Measurements from ENCODE around the gene CFAP221.

DNA sequence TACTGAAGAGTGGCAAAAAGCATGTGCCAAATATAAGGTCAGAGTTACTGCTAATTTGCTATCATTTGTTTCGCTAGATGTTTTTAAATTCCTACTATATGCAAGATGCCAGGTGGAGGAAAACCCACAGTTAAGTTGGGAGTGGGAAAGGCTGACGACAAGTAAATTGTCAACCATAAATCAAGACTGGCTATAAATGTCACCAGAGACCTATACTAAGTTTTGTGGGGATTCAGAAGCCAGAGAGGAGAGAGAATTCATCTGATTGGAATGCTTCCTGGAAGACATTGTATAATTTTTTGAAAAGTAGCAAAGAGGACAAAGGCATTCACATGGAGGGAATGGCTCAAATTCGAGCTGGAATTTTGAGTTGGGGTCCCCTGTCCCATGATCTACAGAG lies 64.3 kb downstream of the CFAP221 start:
- TF ChIP-seq, protein P1, sequence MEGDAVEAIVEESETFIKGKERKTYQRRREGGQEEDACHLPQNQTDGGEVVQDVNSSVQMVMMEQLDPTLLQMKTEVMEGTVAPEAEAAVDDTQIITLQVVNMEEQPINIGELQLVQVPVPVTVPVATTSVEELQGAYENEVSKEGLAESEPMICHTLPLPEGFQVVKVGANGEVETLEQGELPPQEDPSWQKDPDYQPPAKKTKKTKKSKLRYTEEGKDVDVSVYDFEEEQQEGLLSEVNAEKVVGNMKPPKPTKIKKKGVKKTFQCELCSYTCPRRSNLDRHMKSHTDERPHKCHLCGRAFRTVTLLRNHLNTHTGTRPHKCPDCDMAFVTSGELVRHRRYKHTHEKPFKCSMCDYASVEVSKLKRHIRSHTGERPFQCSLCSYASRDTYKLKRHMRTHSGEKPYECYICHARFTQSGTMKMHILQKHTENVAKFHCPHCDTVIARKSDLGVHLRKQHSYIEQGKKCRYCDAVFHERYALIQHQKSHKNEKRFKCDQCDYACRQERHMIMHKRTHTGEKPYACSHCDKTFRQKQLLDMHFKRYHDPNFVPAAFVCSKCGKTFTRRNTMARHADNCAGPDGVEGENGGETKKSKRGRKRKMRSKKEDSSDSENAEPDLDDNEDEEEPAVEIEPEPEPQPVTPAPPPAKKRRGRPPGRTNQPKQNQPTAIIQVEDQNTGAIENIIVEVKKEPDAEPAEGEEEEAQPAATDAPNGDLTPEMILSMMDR (IDR thresholded peaks at IDR 0.05; ENCODE audit: extremely low read depth in 1 of 2, insufficient read depth in 1 of 2, low read depth in 1 of 2, low read length in 2 of 2), result no peak
- TF ChIP-seq EZH2 (IDR thresholded peaks at IDR 0.05; ENCODE audit: borderline replicate concordance, low read depth, low read length, severe bottlenecking), result no peak
- TF ChIP-seq JUN (IDR thresholded peaks at IDR 0.05; ENCODE audit: borderline replicate concordance, insufficient read depth, insufficient read length, low read depth), result no peak
- no peak for TF ChIP-seq POLR2AphosphoS5 (IDR thresholded peaks at IDR 0.05; ENCODE audit: insufficient read depth, low read depth, low read length)
- no peak for TF ChIP-seq FOS (IDR thresholded peaks at IDR 0.05; ENCODE audit: borderline replicate concordance, insufficient read depth, low read length)
- TF ChIP-seq POLR2A (IDR thresholded peaks at IDR 0.05; ENCODE audit: low read depth, low read length), result no peak
- no peak for TF ChIP-seq MYC (IDR thresholded peaks at IDR 0.05; ENCODE audit: low read depth, low read length)
- TF ChIP-seq, protein P2, sequence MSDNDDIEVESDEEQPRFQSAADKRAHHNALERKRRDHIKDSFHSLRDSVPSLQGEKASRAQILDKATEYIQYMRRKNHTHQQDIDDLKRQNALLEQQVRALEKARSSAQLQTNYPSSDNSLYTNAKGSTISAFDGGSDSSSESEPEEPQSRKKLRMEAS (IDR thresholded peaks at IDR 0.05; ENCODE audit: insufficient read depth, insufficient read length), result no peak

Data from endothelial cell of umbilical vein (primary cell).